Right atrium auricular region (tissue), 2 donors: ENCODE measurements around the gene PRPSAP1. TPM values are rescaled to one million over a fixed set of nuclear protein-coding genes. Genes with fewer than 3 reads are reported as not detected.

Experiments used
- DNase-seq: peaks from one replicate; pipeline ENCODE4 v3.0.0-alpha.2; 2019; ENCODE audit warnings: low spot score
- H3K27ac ChIP-seq, 2 donors: fragments of 200-600 bp; sonication (generic); 1 replicate in 1 of 2; 2 replicates in 1 of 2; pipeline ENCODE4 v1.5.1; 2016 to 2019
- H3K27me3 ChIP-seq, 2 donors: fragments of 200-600 bp; sonication (generic); one replicate each; pipeline versions ENCODE4 v1.5.1 to v1.6.0; 2017 to 2019
- H3K36me3 ChIP-seq: fragments of 200-600 bp; sonication (generic); one replicate; pipeline ENCODE4 v1.5.1; 2016
- H3K4me1 ChIP-seq, 2 donors: fragments of 200-600 bp; sonication (generic); one replicate each; pipeline versions ENCODE4 v1.5.1 to v1.6.0; 2017 to 2019
- H3K4me3 ChIP-seq, 2 donors: fragments of 200-600 bp; sonication (generic); 1 replicate in 1 of 2; 2 replicates in 1 of 2; pipeline ENCODE4 v1.5.1; 2017 to 2019; ENCODE audit warnings: mild to moderate bottlenecking in 1 of 2, moderate library complexity in 1 of 2
- H3K9me3 ChIP-seq, 2 donors: fragments of 200-600 bp; sonication (generic); one replicate each; pipeline ENCODE4 v1.5.1; 2019
- total RNA-seq, 2 donors: library from RNA; depleted of rRNA; stranded (reverse); fragments of >200 nt; gene quantifications; one replicate each; pipeline ENCODE4 v1.1.0, GENCODE V29; 2016
- TF ChIP-seq, protein P1 (sequence below), 2 donors: fragments of 200-600 bp; sonication (generic); IDR thresholded peaks; one replicate each; pipeline ENCODE4 v1.5.1; 2019; ENCODE audit warnings: antibody characterized with exemption in 2 of 2

The PRPSAP1 gene
- total RNA-seq, 2 donors from 2014 or later, result 33.7 to 34.0 TPM

- H3K27ac ChIP-seq, result peak overlapping the region; percentile 13 to 24
- TF ChIP-seq, protein P1, sequence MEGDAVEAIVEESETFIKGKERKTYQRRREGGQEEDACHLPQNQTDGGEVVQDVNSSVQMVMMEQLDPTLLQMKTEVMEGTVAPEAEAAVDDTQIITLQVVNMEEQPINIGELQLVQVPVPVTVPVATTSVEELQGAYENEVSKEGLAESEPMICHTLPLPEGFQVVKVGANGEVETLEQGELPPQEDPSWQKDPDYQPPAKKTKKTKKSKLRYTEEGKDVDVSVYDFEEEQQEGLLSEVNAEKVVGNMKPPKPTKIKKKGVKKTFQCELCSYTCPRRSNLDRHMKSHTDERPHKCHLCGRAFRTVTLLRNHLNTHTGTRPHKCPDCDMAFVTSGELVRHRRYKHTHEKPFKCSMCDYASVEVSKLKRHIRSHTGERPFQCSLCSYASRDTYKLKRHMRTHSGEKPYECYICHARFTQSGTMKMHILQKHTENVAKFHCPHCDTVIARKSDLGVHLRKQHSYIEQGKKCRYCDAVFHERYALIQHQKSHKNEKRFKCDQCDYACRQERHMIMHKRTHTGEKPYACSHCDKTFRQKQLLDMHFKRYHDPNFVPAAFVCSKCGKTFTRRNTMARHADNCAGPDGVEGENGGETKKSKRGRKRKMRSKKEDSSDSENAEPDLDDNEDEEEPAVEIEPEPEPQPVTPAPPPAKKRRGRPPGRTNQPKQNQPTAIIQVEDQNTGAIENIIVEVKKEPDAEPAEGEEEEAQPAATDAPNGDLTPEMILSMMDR (IDR thresholded peaks at IDR 0.05), result no peak
- H3K9me3 ChIP-seq, result no peaks in the 10 kb centered on the region
- H3K36me3 ChIP-seq, result no peaks in the 10 kb centered on the region
- no peaks in the 10 kb centered on the region for H3K27me3 ChIP-seq
- H3K4me1 ChIP-seq, result peaks cover 0 to 37% of the 10 kb centered on the region in 2 donors
- H3K4me3 ChIP-seq, result no peak overlapping the region
- no peak for DNase-seq
Measured at GRCh38 chr17:76262732-76263344, 90.9 kb downstream of the PRPSAP1 start.

DNA sequence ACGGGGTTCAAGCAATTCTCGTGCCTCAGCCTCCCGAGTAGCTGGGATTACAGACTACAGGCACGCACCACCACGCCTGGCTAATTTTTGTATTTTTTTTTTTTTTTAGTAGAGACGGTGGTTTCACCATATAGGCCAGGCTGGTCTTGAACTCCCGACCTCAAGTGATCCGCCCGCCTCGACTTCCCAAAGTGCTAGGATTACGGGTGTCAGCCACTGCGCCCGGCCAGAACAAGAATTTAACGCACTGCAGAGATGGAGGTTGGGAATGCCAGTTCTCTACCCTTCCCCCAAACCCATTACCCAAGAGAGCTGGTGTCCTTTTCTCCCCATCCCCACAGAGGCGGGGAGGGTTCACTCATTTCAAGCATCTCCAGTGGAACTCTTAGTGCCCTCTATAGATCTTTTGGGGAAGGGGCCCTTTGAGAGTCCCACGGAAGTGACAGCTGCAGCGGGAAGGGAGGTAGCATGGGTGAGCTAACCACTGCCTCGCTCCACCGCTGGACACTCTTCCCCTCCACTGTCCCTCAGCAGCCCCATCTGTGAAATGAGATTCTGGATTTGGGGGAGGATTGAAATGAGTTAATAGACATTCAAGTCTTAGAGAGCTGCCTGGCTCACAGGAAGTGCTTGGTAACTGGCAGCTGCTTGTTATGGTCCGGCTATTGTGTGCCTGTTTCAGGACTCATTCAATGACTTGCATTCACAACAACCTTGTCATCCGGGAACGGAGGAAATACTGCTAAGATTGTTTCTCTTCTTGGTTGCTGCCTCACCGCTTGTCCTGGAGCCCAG is 92.1 kb downstream of the PRPSAP1 start:
- peak overlapping the region in 1 of 2 donors; percentile 13 for H3K27ac ChIP-seq
- TF ChIP-seq, protein P1 (IDR thresholded peaks at IDR 0.05), result no peak
- no peaks in the 10 kb centered on the region for H3K36me3 ChIP-seq
- no peaks in the 10 kb centered on the region for H3K27me3 ChIP-seq
- peaks cover 0 to 26% of the 10 kb centered on the region in 2 donors for H3K4me1 ChIP-seq
- no peak for DNase-seq
- H3K9me3 ChIP-seq, result no peaks in the 10 kb centered on the region
- no peak overlapping the region for H3K4me3 ChIP-seq

- H3K4me3 ChIP-seq, result no peak overlapping the region
- DNase-seq, result no peak
- H3K27me3 ChIP-seq, result no peaks in the 10 kb centered on the region
- H3K9me3 ChIP-seq, result no peaks in the 10 kb centered on the region
- no peak overlapping the region for H3K27ac ChIP-seq
- TF ChIP-seq, protein P1 (IDR thresholded peaks at IDR 0.05), result no peak
- peaks cover 0 to 22% of the 10 kb centered on the region in 2 donors for H3K4me1 ChIP-seq
- no peaks in the 10 kb centered on the region for H3K36me3 ChIP-seq
Measured at GRCh38 chr17:76260669-76261068, 93.0 kb downstream of the PRPSAP1 start.

GRCh38 chr17:76260220-76260619 is 93.5 kb downstream of the PRPSAP1 start:
- Histone ChIP-seq H3K27ac (no peak overlapping the region), H3K36me3 (no peaks in the 10 kb centered on the region), H3K27me3 (no peaks in the 10 kb centered on the region), H3K4me1 (peaks cover 0 to 22% of the 10 kb centered on the region in 2 donors), H3K4me3 (no peak overlapping the region), H3K9me3 (no peaks in the 10 kb centered on the region)
- no peak for DNase-seq
- TF ChIP-seq, protein P1 (IDR thresholded peaks at IDR 0.05), result no peak

Other genes with a start within 250 kb of the PRPSAP1 start
- gene FOXJ1, start 212.7 kb downstream of the PRPSAP1 start, total RNA-seq, result not detected
- 10 to 100 TPM in 1 of 2 donors, 1 to 10 TPM in 1; 9.5 to 13.0 TPM for gene RNF157, start 113.4 kb downstream of the PRPSAP1 start, total RNA-seq
- 1 to 10 TPM; 8.4 to 9.7 TPM for gene UBALD2, start 88.6 kb downstream of the PRPSAP1 start, total RNA-seq
- 1 to 10 TPM; 1.1 to 1.2 TPM for gene QRICH2, start 45.6 kb downstream of the PRPSAP1 start, total RNA-seq
- 10 to 100 TPM in 1 of 2 donors, 1 to 10 TPM in 1; 6.4 to 16.8 TPM for gene SPHK1, start 30.7 kb upstream of the PRPSAP1 start, total RNA-seq
- gene UBE2O, start 99.2 kb upstream of the PRPSAP1 start, total RNA-seq, result 10 to 100 TPM; 19.5 to 21.8 TPM
- gene AANAT, start 113.7 kb upstream of the PRPSAP1 start, total RNA-seq, result not detected
- gene RHBDF2, start 147.5 kb upstream of the PRPSAP1 start, total RNA-seq, result 10 to 100 TPM; 13.6 to 14.8 TPM
- 10 to 100 TPM; 23.0 to 48.7 TPM for gene CYGB, start 183.8 kb upstream of the PRPSAP1 start, total RNA-seq
- 1 to 10 TPM; 2.1 to 3.5 TPM for gene PRCD, start 186.1 kb upstream of the PRPSAP1 start, total RNA-seq
- 1 to 10 TPM; 4.5 to 6.4 TPM for gene ST6GALNAC2, start 231.9 kb upstream of the PRPSAP1 start, total RNA-seq